ENCODE data around the gene RNF212B.
"Not testable (repeated sequence)": the region's sequence is repeated elsewhere in the genome, so short reads cannot be mapped to it uniquely, and the experiment has no call there.

RNF212B gene

GRCh38 chr14:23237772-23238594 is at the start of gene RNF212B:
TSS of gene RNF212B (plus strand) at chr14:23237936. CDS start at chr14:23240346, 2,410 bp downstream.
- DNase-seq = peak; percentile 52

GRCh38 chr14:23193432-23193831 is 44.3 kb upstream of the RNF212B start:
- no peak for DNase-seq

- DNase-seq = no peak
Measured at GRCh38 chr14:23195552-23196101, 42.1 kb upstream of the RNF212B start.

- DNase-seq = not testable (repeated sequence)
Measured at GRCh38 chr14:23196487-23196886, 41.2 kb upstream of the RNF212B start.

GRCh38 chr14:23199141-23199540 is 38.6 kb upstream of the RNF212B start:
- not testable (repeated sequence) for DNase-seq

GRCh38 chr14:23202001-23202400 is 35.7 kb upstream of the RNF212B start:
- DNase-seq = no peak

- DNase-seq = no peak
Measured at GRCh38 chr14:23206422-23207145, 31.2 kb upstream of the RNF212B start.

- no peak for DNase-seq
Measured at GRCh38 chr14:23207146-23207540, 30.6 kb upstream of the RNF212B start.

- DNase-seq = no peak
Measured at GRCh38 chr14:23208324-23208723, 29.4 kb upstream of the RNF212B start.

GRCh38 chr14:23209651-23210423 is 27.9 kb upstream of the RNF212B start:
- DNase-seq = no peak

GRCh38 chr14:23215421-23215820 is 22.3 kb upstream of the RNF212B start:
- DNase-seq = no peak

GRCh38 chr14:23217032-23218020 is 20.4 kb upstream of the RNF212B start:
- DNase-seq = no peak

GRCh38 chr14:23219075-23219474 is 18.7 kb upstream of the RNF212B start:
- no peak for DNase-seq

- not testable (repeated sequence) for DNase-seq
Measured at GRCh38 chr14:23224958-23225357, 12.8 kb upstream of the RNF212B start.

- DNase-seq = no peak
Measured at GRCh38 chr14:23227566-23227965, 10.2 kb upstream of the RNF212B start.

- DNase-seq = no peak
Measured at GRCh38 chr14:23228812-23229211, 8.9 kb upstream of the RNF212B start.

GRCh38 chr14:23232241-23232808 is 5.4 kb upstream of the RNF212B start:
- DNase-seq = not testable (repeated sequence)

GRCh38 chr14:23240661-23241060 is 2.9 kb downstream of the RNF212B start:
- DNase-seq = no peak

- not testable (repeated sequence) for DNase-seq
Measured at GRCh38 chr14:23241061-23241715, 3.5 kb downstream of the RNF212B start.

- DNase-seq = no peak
Measured at GRCh38 chr14:23242076-23242475, 4.3 kb downstream of the RNF212B start.

- no peak for DNase-seq
Measured at GRCh38 chr14:23243066-23243465, 5.3 kb downstream of the RNF212B start.

Measured in NCI-H1694 treated with DMSO at 0.1 percent for 48 hours (cell line).